GM18870 (cell line): ENCODE results near the gene CNDP1.

ENCODE experiments used
- ATAC-seq: cut with Tn5 transposase; IDR thresholded peaks from one replicate; pipeline ENCODE4 v1.9.1; 2021; ENCODE audit warnings: moderate library complexity; ENCODE audit not compliant: unreplicated experiment

CNDP1 gene

DNA sequence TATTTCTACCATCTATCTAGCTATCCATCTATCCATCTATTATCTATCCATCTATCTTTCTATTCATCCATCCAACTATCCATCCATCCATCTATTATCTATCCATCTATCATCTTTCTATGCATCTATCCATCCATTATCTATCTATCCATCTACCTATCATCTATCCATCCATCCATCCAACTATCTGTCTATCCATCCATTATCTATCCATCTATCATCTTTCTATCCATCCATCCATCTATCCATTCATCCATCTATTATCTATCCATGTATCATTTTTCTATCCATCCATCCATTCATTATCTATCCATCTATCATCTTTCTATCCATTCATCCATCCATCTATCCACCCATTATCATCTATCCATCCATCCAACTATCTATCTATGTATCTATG lies 38.8 kb downstream of the CNDP1 start:
- ATAC-seq: no peak

DNA sequence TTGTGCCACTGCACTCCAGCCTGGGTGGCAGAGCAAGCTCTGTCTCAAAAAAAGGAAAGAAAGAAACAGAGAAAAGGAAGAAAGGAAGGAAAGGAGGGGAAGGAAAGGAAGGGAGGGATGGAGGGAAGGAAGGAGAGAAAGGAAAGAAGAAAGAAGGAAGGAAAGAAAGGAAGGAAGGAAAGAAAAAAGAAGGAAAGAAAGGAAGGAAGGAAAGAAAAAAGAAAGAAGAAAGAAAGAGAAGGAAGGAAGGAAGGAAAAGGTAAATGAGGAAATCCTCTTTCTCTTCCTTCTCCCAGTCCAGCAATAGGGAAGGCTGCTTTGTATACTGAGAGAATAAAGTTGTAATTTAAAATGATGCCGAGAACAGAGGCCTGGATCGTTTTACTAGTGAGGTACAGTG lies 40.6 kb downstream of the CNDP1 start:
- ATAC-seq: no peak

DNA sequence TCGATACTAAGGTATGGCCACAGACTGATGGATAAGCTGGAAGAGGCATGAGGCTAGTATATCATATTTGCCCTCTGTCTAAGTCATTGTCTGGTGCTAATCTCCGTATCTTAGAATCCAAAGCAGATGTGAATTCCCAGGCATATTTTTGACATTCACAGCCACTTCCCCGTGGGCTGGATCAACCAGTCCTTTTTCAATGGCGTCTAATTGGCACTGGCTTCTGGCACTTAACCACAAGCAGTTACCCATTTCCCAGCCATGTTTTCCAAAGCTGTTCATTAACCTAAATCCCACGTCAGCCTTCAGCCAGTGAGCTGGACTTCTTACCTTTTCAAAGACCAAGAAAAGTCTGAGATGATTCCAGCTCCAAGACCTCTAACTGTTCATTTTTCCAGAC lies 42.7 kb downstream of the CNDP1 start:
- ATAC-seq: no peak

GRCh38 chr18:74579496-74580065 lies 45.3 kb downstream of the CNDP1 start:
- no peak for ATAC-seq

DNA sequence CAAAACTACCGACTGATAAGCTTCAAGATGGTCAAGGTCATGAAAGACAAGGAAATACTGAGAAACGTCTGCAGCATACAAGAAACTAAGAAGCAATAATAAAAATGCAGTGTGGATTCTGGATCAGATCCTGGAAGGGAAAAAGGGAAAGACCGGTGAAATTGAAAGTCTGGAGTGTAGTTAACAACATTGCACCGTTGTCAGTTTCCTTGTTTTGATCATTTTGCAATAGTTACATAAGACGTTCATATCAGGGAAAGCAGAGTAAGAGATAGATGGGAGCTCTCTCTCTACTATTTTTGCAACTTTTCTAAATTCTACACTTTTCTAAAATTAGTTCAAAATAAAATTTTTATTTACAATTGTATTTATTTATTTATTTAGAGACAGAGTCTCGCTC lies 48.3 kb downstream of the CNDP1 start:
- ATAC-seq: no peak

- no peak for ATAC-seq
Measured at GRCh38 chr18:74587441-74587840, 53.1 kb downstream of the CNDP1 start.

GRCh38 chr18:74589021-74589420 lies 54.7 kb downstream of the CNDP1 start:
- no peak for ATAC-seq

- ATAC-seq: no peak
Measured at GRCh38 chr18:74589811-74590210, 55.5 kb downstream of the CNDP1 start.

GRCh38 chr18:74590671-74591070 lies 56.4 kb downstream of the CNDP1 start:
- no peak for ATAC-seq

DNA sequence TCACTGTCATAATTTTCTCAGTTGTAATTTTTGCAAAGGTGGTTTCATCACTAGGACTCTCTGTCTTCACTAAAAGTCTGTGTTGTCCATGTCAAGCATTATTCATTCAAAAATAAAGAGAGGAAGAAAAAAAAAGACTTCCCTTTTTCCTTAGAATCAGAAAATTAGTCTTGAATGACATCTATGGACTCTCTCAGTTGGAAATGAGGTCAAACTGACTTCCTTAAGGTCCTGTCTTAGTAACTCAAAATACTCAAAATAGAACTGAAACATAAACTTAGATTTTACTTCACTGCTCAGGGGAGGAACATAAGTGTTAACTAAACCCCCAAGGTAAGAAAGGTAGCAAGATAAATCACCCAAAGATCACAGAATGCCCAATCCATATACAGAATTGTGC lies 61.1 kb downstream of the CNDP1 start:
- ATAC-seq: peak; percentile 27

DNA sequence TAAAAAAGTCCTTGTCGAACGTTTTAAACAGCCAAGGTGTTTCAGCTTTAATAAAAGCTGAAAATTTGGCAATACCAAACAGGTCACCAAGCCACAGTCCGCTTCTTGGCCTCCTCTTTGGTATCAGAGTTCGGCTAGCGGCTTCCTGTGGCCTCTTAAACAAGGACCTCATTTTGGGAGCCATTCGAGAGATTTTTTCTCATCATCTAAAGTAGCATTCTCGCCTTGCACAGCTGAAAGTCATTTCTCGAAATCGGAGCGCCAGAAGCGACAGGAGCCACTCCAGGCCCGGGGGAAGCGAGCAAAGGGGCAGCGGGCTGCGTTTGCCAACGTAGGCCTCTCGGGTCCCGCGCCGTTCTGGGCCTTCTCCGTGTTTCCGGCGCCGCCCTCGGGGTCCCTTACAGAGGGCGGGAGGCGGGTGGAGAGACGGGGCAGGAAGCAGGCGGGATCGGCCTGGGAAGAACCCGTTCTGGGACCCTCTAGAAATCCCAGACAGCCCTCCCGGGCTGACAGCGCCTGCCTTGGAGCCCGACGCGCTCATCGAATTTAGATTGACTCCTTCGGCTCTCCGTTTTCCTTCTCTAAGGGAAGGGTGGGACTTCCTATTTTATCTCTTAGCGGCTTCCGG lies 62.8 kb downstream of the CNDP1 start:
- ATAC-seq: peak; percentile 38

DNA sequence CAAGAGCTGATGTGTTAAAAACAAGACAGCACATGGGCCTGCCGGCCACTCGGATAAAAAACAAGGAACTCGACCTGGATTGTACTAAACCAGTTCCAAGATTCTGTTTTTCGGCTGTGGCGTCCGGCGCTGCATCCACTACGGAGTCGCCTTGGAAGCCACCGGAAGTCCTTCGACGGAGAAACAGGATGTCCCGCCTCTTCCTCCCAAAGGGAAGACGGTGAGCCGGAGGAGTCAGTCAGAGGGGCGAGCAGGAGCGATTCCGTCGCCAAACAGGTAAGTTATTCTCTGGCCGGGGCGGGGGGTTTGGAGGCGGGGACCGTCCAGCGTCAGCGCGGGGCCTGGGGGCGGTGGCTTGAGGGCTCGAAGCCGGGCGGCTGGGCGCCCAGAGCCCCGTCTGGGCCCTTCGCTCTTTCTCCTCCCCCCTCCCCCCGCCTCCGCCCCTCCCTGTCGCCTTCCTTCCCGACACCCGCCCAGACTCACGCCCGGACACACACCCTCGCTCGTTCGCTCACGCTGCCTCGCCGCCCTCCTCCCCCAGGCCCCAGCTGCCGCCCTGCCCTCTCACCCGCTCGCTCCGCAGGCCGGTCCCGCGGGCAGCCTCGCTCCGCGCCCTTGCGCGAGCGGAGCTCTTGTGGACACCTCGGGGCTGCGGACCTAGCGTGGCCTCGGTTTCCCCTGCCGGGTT lies 63.5 kb downstream of the CNDP1 start, which contains the start of gene ZNF407:
Gene ZNF407, plus strand, starts transcription at position 209 of the 688 bp plus-strand sequence. CDS start 33,150 bp downstream, outside the sequence.
- peak; percentile 59 for ATAC-seq

DNA sequence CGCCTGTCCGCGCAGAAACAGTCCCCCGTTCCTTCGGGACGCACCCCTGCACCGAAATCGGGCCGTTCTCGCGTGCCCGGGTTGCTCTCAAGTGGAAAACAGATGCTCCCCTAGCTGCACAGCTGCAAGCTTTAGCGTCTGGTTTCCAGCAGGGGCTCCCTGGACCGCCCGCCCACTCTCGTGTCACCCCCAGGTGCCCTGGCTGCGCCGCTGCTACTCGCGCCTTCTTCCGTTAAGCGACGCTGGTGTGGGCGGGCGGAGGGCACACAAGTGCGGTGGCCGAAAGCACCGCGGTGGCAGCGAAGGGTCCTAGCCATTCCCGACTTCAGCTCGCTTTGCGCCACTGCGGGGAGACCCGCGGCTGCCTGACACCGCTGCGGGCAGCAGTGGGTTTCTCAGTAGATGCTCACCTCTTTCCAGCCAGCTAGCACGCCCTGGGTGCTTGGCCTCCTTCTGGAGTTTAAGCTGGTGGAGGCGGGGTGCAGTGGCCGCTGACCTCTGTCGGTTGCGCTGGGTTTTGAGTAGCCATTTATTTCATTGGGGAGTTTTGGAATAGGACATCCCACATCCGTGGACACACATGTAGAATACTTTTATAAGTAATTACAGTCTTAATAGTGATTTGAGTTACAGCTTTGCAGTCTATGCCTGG lies 64.2 kb downstream of the CNDP1 start:
- ATAC-seq: peak; percentile 49

GRCh38 chr18:74604361-74604760 lies 70.1 kb downstream of the CNDP1 start:
- ATAC-seq: no peak

GRCh38 chr18:74604774-74605173 lies 70.5 kb downstream of the CNDP1 start:
- ATAC-seq: no peak

GRCh38 chr18:74608681-74609080 lies 74.4 kb downstream of the CNDP1 start:
- ATAC-seq: no peak

GRCh38 chr18:74609535-74609934 lies 75.2 kb downstream of the CNDP1 start:
- ATAC-seq: no peak

DNA sequence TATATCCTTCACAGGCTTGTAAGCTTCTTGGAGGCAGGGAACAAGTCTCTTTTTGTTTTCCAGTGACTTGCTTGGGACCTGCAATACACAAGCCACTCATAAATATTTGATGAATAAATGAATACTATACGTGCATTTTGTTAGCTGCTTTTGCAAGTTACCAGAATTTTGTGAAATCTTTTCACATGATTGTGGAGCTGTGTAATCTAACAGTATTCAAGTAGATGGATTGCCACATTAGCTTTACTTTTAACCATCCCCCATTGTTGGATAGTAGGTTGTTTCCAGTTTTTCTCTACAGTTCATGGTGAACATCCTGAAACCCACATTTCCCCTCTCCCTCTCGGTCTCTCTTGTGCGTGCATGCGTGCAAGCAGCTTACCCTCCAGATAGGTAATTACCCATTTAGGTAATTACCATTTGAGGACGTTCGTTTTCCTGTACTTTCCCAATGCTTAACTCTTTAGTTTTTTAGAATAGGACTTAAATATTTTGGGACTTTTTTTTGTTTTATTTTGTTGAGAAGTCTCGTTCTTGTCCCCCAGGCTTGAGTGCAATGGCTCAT lies 75.8 kb downstream of the CNDP1 start:
- no peak for ATAC-seq

GRCh38 chr18:74610860-74611259 lies 76.6 kb downstream of the CNDP1 start:
- ATAC-seq: no peak

DNA sequence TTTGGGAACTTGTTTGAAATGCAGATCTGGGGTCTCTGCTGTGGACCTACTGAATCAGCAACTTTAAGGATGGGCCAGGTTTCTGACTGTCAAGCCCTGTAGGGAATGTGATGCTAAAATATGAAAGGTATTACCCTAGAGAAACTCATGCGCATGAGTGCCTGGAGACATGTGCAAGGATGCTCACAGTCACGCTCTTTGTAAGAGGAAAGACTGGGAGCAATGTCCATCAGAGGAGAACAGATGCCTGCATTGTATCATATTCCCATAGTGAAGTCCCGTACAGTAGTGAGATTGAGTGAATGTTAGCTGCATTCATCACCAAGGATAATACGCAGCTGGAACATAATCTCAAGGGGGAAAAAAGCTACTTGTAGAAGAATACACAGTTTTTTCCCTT lies 77.5 kb downstream of the CNDP1 start:
- ATAC-seq: no peak

GRCh38 chr18:74613381-74613780 lies 79.1 kb downstream of the CNDP1 start:
- no peak for ATAC-seq

GRCh38 chr18:74616494-74616893 lies 82.2 kb downstream of the CNDP1 start:
- no peak for ATAC-seq
